Dermis microvascular lymphatic vessel endothelial cell (primary cell): ENCODE results near the gene AGRN. TPM values are rescaled to one million over a fixed set of nuclear protein-coding genes. Genes with fewer than 3 reads are reported as not detected.
"Not testable (repeated sequence)": the region's sequence is repeated elsewhere in the genome, so short reads cannot be mapped to it uniquely, and the experiment has no call there.

Experiments
- DNase-seq, 2 donors: peaks; one replicate each; pipeline versions ENCODE4 v3.0.0 to v3.0.0-alpha.2; 2010; ENCODE audit warnings: low read depth in 2 of 2
- total RNA-seq: library from RNA; depleted of rRNA; stranded (reverse); fragments of >200 nt; gene quantifications from 2 replicates; pipeline ENCODE4 v1.2.1, GENCODE V29; 2014

AGRN gene
- total RNA-seq, 1 donor from 2014 or later: 49.3 TPM

GRCh38 chr1:1051127-1051810 is 31.3 kb downstream of the AGRN start:
- DNase-seq: no peak

GRCh38 chr1:1052003-1052840 is 32.3 kb downstream of the AGRN start:
- no peak for DNase-seq

- no peak for DNase-seq
These were observed 33.1 kb downstream of the AGRN start for GRCh38 chr1:1053022-1053421.

GRCh38 chr1:1053682-1054081 is 33.8 kb downstream of the AGRN start:
- no peak for DNase-seq

- no peak for DNase-seq
These were observed 34.3 kb downstream of the AGRN start for GRCh38 chr1:1054099-1054700.

- DNase-seq: no peak
These were observed 35.1 kb downstream of the AGRN start for GRCh38 chr1:1054971-1055370.

- DNase-seq: no peak
These were observed 36.2 kb downstream of the AGRN start for GRCh38 chr1:1055841-1056736.

GRCh38 chr1:1057769-1058087 is 37.8 kb downstream of the AGRN start:
- not testable (repeated sequence) for DNase-seq

GRCh38 chr1:1058088-1058905 is 38.4 kb downstream of the AGRN start:
- no peak for DNase-seq

GRCh38 chr1:1058921-1059493 is 39.1 kb downstream of the AGRN start:
- peak in 1 of 2 donors; percentile 34 for DNase-seq

- DNase-seq: peak in 1 of 2 donors; percentile 71
These were observed 39.8 kb downstream of the AGRN start for GRCh38 chr1:1059494-1060280.

GRCh38 chr1:1060281-1061000 is 40.5 kb downstream of the AGRN start:
- no peak for DNase-seq

GRCh38 chr1:1061682-1062345 is 41.9 kb downstream of the AGRN start:
- no peak for DNase-seq

- DNase-seq: no peak
These were observed 42.6 kb downstream of the AGRN start for GRCh38 chr1:1062348-1063163.

GRCh38 chr1:1063261-1063944 is 43.5 kb downstream of the AGRN start:
- no peak for DNase-seq

- DNase-seq: peak; percentile 69 to 90
These were observed 44.3 kb downstream of the AGRN start for GRCh38 chr1:1063945-1064831.
